IPS-11a (cell line): ENCODE results near the gene RAB7A.
"Not testable (repeated sequence)": the region's sequence is repeated elsewhere in the genome, so short reads cannot be mapped to it uniquely, and the experiment has no call there.

Source experiments
- H3K4me3 ChIP-seq: one replicate; pipeline ENCODE4 v1.5.1; 2013; ENCODE audit warnings: low read depth, low read length, control low read depth

The RAB7A gene

DNA sequence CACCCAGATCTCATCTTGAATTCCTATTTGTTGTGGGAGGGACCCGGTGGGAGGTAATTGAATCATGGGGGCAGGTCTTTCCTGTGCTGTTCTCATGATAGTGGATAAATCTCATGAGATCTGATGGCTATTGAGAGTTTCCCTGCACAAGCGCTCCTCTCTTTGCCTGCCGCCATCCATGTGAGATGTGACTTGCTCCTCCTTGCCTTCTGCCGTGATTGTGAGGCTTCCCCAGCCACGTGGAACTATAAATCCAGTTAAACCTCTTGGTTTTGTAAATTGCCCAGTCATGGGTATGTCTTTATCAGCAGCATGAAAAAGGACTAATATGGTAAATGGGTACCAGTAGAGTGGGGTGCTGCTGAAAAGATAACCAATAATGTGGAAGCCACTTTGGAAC is 23.6 kb downstream of the RAB7A start:
- not testable (repeated sequence) for H3K4me3 ChIP-seq

DNA sequence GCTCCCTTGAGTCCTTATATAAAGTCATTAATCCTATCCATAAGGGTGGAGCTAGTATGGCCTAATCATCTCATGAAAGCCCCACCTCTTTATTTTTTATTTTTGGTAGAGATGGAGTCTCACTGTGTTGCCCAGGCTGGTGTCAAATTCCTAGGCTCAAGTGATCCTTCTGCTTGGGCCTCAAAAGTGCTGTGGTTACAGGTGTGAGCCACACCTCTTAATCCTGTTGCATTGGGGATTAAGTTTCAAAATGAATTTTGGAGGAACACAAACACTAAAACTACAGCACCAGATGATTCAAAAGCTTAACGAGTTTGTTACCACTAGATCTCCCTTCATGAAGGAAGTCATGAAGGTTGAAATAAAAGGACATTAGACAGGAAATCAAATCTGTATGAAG is 27.7 kb downstream of the RAB7A start:
- no peak overlapping the region for H3K4me3 ChIP-seq

DNA sequence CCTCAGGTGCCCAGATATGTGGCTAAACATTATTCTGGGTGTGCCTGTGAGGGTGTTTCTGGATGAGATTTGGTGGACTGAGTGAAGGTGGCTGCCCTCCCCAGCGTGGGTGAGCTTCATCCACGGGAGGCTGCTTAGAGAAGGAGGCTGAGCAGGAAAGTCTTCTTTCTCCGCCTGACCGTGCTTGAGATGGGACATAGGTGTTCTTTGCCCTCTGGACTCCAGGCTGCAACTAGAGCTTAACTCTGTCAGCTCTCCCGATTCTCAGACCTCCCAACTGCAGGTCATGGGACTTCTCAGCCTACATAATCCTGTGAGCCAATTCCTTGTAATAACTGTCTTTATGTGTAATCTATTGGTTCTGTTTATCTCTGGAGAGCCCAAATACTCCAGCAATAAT is 34.1 kb downstream of the RAB7A start:
- no peak overlapping the region for H3K4me3 ChIP-seq

DNA sequence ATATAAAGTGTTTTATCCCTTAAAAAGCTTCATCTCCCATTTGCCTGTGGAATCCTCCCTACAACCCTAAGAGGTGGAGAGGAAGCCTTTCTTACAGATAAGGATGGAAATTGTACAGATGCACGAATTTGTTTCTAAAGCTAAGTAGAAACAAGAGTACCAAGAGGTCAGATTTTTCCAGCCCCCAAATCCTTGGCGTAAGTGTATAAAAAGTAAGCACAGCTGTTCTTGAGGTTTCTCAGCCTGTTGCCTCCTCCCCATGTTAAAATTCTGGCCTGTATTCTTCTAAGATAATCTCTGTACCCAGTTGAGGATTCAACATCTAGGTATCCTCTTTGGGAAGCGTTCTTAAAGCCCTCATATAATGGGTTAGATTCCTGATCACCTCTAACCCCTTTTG is 34.9 kb downstream of the RAB7A start:
- no peak overlapping the region for H3K4me3 ChIP-seq

DNA sequence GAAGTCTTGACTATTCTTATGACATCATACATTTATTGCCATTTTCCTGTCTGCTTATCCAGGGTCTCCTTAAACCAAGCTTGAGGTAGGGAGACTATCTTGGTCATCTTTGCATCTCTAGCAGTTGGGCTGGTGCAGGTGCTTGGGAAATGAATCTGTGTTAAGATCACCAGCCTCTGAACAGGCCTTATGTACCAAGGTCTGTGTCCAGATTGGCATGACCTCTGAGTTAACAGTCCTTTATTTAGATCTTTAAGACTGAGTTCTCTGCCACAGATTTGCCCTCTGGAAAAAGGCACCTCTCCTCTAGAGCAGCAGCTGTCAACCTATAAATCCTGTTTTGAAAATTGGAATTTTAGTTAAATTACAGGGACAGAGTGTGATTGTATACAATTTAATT is 35.4 kb downstream of the RAB7A start:
- H3K4me3 ChIP-seq: no peak overlapping the region

DNA sequence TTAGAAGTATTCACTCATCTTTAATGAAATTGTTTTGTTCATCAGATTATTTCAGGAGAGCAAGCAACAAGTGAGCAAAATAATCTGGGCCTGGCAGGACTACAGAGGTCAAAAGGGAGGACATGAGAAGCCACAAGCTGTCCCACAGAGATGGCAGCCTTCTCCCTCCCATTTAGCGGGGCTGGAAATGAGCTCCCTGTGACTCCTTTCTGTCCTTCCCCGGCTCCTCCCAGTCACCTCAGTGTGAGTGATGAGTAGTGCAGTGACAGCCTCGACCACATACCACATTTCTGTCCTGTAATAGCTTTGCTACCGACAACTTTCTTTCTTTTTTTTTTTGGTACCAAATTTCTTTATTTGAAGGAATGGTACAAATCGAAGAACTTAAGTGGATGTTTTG is 38.0 kb downstream of the RAB7A start:
- no peak overlapping the region for H3K4me3 ChIP-seq

DNA sequence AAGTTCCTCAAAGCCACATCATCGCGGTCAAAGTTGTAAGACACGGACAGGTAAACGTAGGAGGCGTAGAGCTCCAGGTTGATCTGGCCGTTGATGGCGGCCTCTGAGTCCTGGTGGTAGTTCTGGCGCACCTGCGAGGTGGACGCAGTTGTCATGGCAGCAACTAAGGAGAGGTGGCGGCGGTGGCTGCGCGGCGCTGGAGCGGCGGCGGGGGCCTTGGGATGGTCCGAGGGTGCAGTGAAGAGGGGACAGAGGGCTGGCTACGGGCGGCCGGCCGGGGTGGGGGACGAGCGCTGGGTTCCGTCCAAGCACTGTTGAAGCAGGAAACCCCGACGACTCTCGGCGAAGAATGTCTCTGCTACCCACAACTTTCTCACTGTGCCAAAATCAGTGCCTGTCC is 38.9 kb downstream of the RAB7A start:
- no peak overlapping the region for H3K4me3 ChIP-seq

DNA sequence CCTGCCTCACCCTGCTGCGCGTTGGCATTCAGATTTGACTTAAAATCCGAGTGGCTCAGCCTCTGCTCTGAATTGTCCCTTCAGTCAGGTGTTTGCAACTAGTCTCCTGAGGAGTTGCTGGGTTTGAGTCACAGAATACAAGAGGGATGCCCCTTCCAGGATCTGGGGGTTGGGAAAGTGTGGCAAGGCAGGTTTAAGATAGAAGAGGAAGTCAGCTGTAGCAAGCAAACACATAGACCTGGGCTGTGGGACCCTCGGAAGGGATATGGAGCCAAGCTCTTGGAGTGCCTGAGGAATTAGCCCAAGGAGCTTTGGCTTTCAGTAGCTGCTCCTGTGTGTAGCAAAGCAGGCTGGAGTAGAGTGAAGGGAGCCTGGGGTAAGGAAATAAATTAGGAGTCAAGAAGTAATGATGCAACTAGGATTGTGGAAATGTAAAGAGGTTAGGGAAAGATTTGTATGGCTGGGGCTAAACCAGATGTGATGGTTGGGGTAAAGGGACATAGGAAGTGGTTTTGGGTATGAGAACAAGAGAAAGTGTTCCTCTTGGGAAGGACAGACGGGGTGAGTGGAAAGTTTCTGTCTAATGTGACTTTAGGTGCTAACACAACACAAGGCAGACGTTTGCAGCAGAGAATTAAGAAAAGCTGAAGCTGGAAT is 41.2 kb downstream of the RAB7A start:
- no peak overlapping the region for H3K4me3 ChIP-seq

DNA sequence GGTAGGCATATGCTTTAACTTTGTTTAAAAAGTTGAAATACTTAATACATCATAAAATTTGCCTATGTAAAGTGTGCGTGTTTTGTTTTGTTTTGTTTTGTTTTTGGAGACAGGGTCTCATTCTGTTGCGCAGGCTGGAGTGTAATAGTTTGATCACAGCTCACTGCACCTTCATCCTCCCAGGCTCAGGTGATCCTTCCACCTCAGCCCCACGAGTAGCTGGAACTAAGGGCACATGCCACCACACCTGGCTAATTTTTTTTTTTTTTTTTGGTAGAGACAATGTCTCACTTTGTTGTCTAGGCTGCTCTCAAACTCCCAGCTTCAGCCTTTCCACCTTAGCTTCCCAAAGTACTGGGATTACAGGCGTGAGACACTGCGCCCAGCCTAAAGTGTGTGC is 42.5 kb downstream of the RAB7A start:
- no peak overlapping the region for H3K4me3 ChIP-seq

DNA sequence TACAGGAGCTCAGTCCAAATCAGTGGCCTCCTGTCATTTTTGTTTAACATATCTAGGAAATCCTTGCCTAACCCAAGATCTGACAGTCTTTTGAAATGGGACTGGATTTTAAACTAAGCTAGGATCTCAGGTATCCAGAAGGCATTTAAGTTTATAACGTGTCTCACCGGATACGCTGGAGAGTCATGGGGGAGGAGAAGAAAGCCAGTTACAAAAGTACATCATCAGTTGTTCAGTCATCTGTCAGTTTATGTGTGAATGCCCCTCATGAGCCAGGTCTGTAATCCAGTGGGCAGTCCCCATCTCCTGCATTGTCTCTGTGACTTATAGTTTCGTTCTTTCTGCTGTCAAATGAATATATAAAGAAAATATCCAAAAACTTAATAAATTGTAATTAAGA is 44.4 kb downstream of the RAB7A start:
- H3K4me3 ChIP-seq: no peak overlapping the region

DNA sequence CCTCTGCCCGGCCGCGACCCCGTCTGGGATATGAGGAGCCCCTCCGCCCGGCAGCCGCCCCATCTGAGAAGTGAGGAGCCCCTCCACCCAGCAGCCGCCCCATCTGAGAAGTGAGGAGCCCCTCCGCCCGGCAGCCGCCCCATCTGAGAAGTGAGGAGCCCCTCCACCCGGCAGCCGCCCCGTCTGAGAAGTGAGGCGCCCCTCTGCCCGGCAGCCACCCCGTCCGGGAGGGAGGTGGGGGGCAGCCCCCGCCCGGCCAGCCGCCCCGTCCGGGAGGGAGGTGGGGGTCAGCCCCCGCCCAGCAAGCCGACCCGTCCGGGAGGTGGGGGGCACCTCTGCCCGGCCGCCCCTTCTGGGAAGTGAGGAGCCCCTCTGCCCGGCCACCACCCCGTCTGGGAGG is 47.2 kb downstream of the RAB7A start:
- not testable (repeated sequence) for H3K4me3 ChIP-seq

DNA sequence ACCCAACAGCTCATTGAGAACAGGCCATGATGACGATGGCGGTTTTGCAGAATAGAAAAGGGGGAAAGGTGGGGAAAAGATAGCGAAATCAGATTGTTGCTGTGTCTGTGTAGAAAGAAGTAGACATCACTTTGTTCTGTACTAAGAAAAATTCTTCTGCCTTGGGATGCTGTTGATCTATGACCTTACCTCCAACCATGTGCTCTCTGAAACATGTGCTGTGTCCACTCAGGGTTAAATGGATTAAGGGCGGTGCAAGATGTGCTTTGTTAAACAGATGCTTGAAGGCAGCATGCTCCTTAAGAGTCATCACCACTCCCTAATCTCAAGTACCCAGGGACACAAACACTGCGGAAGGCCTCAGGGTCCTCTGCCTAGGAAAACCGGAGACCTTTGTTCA is 47.6 kb downstream of the RAB7A start:
- not testable (repeated sequence) for H3K4me3 ChIP-seq

DNA sequence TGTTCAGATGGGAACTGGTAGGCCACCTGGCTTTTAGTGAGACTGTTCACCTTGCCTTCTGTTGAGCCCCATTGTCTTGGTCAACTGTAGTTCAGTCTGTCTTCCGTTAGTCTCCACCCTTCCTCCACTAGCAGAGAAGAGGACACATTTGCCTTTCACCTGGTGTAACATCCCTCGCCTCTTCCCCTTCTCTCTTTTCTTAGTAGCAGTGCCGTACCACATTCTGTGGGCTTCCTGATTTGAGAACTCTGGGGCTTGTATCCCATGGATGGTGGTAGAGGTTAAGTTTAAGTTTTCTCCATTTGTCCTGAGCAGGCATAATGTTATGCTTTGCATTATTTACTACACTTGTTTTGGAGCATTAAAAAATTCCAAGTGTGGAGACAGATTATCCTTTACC is 49.3 kb downstream of the RAB7A start:
- no peak overlapping the region for H3K4me3 ChIP-seq

DNA sequence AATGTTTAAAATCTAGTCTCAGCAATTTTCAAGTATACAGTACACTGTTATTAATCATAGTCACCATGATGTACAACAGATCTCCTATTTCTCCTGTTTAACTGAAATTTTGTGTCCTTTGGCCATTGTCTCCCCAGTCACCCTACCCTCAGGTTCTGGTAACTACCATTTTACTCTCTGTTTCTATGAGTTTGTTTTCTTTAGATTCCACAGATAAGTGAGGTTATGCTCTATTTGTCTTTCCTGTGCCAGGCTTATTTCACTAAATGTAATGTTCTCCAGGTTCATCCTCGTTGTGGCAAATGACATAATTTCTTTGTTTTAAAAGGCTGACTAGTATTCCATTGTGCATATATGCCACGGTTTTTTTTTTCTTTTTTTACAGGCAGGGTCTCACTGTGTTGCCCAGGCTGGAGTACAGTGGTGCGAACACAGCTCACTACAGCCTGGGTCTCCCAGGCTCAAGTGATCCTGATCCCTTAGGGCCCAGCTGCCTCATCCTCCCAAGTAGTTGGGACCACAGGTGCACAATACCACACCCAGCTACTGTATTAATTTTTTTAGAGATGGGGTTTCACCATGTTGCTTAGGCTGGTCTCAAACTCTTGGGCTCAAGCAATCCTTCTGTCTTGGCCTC is 50.0 kb downstream of the RAB7A start:
- H3K4me3 ChIP-seq: no peak overlapping the region

DNA sequence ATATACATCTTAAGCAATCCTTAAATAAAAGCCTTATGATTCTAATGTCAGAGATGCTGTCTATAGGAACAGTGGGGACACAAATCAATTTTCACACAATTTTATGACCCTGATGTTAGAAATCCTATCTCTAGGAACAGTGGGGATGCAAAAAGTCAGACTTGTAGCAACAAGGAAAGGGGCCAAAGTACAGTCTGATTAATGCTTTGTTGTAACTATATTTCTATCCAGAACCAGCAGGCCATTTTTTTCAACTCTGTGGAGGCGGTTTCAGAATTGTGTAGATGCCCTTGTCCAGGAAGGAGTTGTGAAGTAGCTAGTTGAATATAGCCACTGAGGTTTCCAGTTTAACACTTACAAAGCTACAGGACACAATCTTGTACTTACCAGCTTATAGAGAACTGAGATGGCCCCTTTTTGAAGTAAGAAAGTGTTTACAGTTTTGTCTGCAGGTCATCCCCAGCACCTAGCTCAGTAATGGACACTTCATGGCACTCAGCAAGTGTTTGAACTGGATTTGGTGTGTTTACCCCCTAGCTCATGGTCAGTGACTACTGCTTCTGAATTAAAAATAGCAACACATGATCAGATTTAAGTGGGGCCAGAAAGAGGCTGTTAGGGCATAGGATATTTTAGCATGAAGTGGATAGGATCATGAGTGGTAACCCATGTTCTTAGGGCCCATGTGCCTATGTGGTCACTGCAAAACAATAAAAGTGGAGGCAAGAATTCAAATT is 54.3 kb downstream of the RAB7A start:
- no peak overlapping the region for H3K4me3 ChIP-seq

DNA sequence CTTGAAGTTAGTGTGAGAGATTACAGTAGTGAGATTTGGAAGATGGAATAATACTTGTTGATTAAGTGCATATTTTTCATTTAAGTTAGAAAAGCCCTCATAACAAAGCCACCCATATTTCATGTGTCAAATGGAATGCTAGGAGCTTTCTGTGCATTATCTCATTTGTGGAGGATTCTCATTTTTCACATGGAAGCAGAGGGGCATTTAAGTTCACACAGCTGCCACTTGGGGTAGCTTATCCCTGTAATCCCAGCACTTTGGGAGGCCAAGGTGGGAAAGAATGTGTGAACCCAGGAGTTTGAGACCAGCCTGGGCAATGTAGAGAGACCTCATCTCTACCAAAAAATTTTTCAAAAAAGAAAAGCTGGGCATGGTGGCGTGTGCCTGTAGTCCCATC is 55.2 kb downstream of the RAB7A start:
- no peak overlapping the region for H3K4me3 ChIP-seq

DNA sequence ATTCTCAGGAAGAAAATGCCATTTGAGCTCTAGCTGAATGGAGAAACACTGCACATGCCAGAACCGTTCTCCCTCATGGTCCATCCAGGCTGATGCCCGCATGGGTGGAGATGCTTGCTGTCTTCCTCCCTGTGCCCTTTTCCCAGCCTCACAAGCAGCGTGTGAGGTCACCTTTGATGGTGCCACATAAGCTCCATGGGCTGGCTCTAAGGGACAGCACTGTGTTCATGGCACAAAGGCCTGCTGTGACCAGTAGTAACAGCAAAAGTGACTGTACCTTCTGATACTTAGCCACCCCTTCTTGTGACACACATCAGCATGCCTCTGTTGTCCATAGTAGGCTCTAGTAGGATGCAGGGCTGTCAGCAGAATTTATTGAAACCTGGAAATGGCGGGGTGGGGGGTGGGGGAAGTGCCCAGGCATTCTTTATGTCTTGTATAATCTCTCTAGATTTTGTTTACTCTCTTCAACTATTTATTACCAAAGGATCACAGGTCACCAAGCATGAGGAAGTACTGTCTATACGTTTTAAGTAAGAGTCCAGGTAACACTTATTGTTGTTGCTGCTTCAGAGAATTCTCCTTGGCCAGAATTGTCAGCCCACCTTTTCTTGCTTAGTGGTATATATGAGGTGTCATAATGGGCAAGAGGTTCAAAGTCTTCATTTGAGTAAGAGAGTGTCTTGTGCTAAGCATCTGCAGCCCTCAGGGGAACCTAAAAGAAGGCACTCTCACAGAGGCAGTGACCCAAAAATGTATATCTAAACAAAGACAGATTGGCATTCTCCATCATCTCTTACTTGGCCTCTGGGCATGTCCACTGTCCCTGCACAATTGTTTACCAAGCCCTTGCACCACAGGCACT is 56.5 kb downstream of the RAB7A start:
- H3K4me3 ChIP-seq: no peak overlapping the region

DNA sequence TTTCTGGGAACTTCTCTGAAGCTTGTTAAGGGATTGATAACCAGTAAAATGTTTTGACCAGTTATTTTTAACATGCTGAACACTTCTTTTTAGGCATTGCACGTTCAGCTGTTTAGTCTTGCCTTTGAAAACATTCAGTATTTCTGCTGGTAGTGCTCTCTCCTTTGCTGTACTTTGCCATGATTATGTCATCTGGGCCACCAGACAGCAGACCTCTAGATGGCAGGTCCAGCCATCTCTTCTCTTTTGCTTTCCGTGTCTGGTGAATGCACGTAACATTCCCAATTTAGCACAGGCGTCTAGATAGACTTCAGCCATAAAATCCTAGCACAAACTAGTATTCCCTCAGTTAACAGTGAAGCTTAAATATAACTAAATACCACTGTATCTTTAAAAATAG is 57.8 kb downstream of the RAB7A start:
- H3K4me3 ChIP-seq: no peak overlapping the region

DNA sequence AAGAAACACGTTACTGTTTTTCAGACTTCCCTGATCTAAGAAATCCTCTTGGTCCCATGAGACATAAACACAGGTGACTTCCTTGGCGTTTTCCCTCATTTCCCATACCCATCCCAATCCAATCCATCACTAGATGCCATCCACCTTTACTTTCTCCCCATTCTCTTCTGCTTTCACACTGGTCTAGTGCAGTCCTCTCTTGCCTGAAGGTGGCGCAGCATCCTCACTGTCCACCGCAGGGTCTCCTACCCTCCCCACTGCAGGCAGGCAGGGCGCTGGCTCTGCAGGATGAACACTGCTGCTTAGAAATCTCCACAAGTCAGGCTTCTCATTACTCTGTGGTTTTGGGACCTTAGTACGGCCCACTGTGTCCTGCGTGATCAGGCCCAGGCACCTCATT is 58.2 kb downstream of the RAB7A start:
- H3K4me3 ChIP-seq: no peak overlapping the region

DNA sequence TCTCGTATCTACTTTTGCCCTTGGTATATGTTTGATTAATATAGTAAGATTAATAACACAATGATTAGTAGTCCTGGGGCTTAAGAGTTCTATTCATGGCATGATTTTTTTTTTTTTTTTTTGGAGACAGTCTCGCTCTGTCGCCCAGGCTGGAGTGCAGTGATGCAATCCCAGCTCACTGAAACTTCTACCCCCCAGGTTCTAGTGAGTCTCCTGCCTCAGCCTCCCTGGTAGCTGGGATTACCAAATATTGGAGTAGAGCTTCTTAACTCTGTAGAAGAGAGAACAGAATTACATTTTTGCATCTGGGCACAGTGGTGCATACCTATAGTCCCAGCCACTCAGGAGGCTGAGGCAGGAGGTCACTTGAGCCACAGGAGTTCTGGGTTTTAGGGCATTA is 58.9 kb downstream of the RAB7A start:
- H3K4me3 ChIP-seq: no peak overlapping the region

DNA sequence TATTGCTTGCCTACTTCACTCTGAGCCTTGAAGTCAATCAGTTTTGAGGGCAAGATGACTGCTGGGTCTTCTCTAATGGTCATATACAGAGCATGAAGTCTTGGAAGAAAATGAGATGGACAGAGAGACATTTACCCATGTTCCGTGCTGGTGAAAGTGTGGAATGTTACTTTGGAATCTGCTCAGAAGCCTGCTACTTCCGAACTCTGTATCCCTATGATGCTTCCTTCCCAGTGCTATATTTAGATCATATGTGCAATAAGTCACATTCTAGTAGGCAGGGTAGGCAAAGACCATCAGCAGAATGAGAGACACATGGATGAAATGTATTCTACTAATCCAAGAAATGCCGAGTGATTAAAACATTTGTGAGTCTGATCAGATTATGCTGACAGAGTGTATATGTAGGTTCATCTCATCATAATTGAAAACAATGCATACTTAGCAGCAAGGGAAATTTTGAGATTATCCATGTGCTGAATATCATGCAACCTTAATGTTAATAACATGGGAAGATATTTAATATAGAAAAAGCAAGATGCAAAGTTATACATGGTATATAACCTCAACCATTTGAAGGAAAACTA is 60.5 kb downstream of the RAB7A start:
- no peak overlapping the region for H3K4me3 ChIP-seq
